Kidney (tissue), 14 donors: Measurements from ENCODE around the gene DDX54. TPM values are rescaled to one million over a fixed set of nuclear protein-coding genes. Genes with fewer than 3 reads are reported as not detected.
A peak's percentile ranks its signal among the peaks of the same experiment; 100 is the strongest.

Source experiments
- DNase-seq, 5 donors: peaks; one replicate each; pipeline ENCODE4 v3.0.0-alpha.2; 2013 to 2020
- FAIRE-seq: peaks from 2 replicates; lab custom pipeline; 2012; peaks lifted over from hg19 to GRCh38; lab: Jason Lieb, UNC
- H3K27ac ChIP-seq, 2 donors: one replicate each; pipeline ENCODE4 v1.7.0; 2013; ENCODE audit warnings: low read depth in 2 of 2, low read length in 2 of 2, inconsistent platforms in 1 of 2
- H3K27me3 ChIP-seq: one replicate; pipeline ENCODE4 v1.7.1; 2013; ENCODE audit warnings: low read length, inconsistent platforms; ENCODE audit not compliant: control insufficient read depth, insufficient read depth
- H3K36me3 ChIP-seq, 3 donors: one replicate each; pipeline versions ENCODE4 v1.7.0 to v1.7.1; 2013; ENCODE audit warnings: low read length in 3 of 3, control low read depth in 1 of 3, inconsistent platforms in 1 of 3; ENCODE audit not compliant: insufficient read depth in 3 of 3, control insufficient read depth in 2 of 3
- H3K4me1 ChIP-seq, 3 donors: one replicate each; pipeline versions ENCODE4 v1.7.0 to v1.7.1; 2013; ENCODE audit warnings: low read length in 3 of 3, inconsistent platforms in 1 of 3, low read depth in 1 of 3; ENCODE audit not compliant: control insufficient read depth in 2 of 3, insufficient read depth in 2 of 3
- H3K4me3 ChIP-seq, 3 donors: one replicate each; pipeline versions ENCODE4 v1.7.0 to v1.8.1; 2013; ENCODE audit warnings: low read length in 3 of 3, control low read depth in 1 of 3, inconsistent platforms in 1 of 3
- H3K9ac ChIP-seq, 3 donors: one replicate each; pipeline versions ENCODE4 v1.7.0 to v1.7.1; 2013; ENCODE audit warnings: low read length in 3 of 3, control low read depth in 1 of 3, inconsistent platforms in 1 of 3
- H3K9me3 ChIP-seq, 3 donors: one replicate each; pipeline versions ENCODE4 v1.7.0 to v1.7.1; 2013; ENCODE audit warnings: low read length in 3 of 3, control low read depth in 1 of 3, inconsistent platforms in 1 of 3; ENCODE audit not compliant: control insufficient read depth in 2 of 3, insufficient read depth in 1 of 3
- CTCF ChIP-seq: IDR thresholded peaks from 3 replicates; pipeline ENCODE4 v1.5.1; 2012; ENCODE audit warnings: mild to moderate bottlenecking, moderate library complexity, borderline replicate concordance; ENCODE audit not compliant: insufficient read depth; ENCODE audit errors: extremely low read depth
- intact Hi-C: fragments of 100-400 bp; cut with DNase I; formaldehyde crosslinking; loops from one replicate; pipeline ENCODE4 v1.11.1; 2022
- polyA plus RNA-seq: library from polyadenylated mRNA; stranded (reverse); fragments of 350-450 nt; fragmentation: Illumina TruSeq; extraction: RNeasy Lipid Tissue Mini Kit (QIAGEN cat#74804); gene quantifications from one replicate; pipeline ENCODE4 v1.2.3, GENCODE V29; 2014; ENCODE audit warnings: low read depth, low replicate concordance; ENCODE audit not compliant: insufficient read depth
- total RNA-seq: library from RNA; stranded (reverse); fragmentation: NEBNext Ultra II Directional; extraction: Animal tissue kit (Norgen Biotek cat#: 25700); gene quantifications from one replicate; pipeline ENCODE4 v1.2.1, GENCODE V29; 2021
- donor health status: control.
- donor health status: control.
- donor health status: control.
- donor health status: control.
- donor health status: control.
- donor health status: DM: yes; HTN: yes; CAD: no.
- donor health status: Normal renal cell carcinoma (clear cell type).

Gene DDX54
- total and polyA plus RNA-seq, 2 donors from 2014 or later, result 55.4 to 62.0 TPM

GRCh38 chr12:113220593-113221180 is 35.4 kb upstream of the DDX54 start:
- no peaks in the 10 kb centered on the region for H3K27me3 ChIP-seq
- FAIRE-seq, result no peak

GRCh38 chr12:113216027-113216426 is 30.7 kb upstream of the DDX54 start:
- intact Hi-C loops, result no loop called here
- no peak overlapping the region for H3K27ac ChIP-seq
- H3K4me3 ChIP-seq, result no peak overlapping the region
- H3K27me3 ChIP-seq, result no peaks in the 10 kb centered on the region
- H3K9me3 ChIP-seq, result no peaks in the 10 kb centered on the region
- no peaks in the 10 kb centered on the region for H3K36me3 ChIP-seq
- H3K9ac ChIP-seq, result no peak overlapping the region
- FAIRE-seq (no peak), DNase-seq (no peak)
- TF ChIP-seq CTCF, result no peak
- peaks cover 0 to 4% (median 0%) of the 10 kb centered on the region in 3 donors for H3K4me1 ChIP-seq

More at GRCh38 chr12:113220593-113221180, 35.4 kb upstream of the DDX54 start:
- no peaks in the 10 kb centered on the region for H3K9me3 ChIP-seq
- H3K27ac ChIP-seq, result peak overlapping the region in 1 of 2 donors; percentile 96
- H3K36me3 ChIP-seq, result no peaks in the 10 kb centered on the region
- peak in 1 of 5 donors; percentile 35 for DNase-seq
- peak overlapping the region; percentile 70 to 94 (median 85) for H3K4me3 ChIP-seq
- no peak for TF ChIP-seq CTCF
- H3K4me1 ChIP-seq, result peaks cover 0 to 12% (median 8%) of the 10 kb centered on the region in 3 donors
- intact Hi-C loops, result no loop called here
- peak overlapping the region; percentile 34 to 89 (median 57) for H3K9ac ChIP-seq

GRCh38 chr12:113214895-113215400 is 29.7 kb upstream of the DDX54 start:
- Histone ChIP-seq H3K27ac (no peak overlapping the region), H3K4me1 (no peaks in the 10 kb centered on the region), H3K9me3 (no peaks in the 10 kb centered on the region), H3K27me3 (no peaks in the 10 kb centered on the region), H3K4me3 (no peak overlapping the region), H3K9ac (no peak overlapping the region), H3K36me3 (no peaks in the 10 kb centered on the region)
- DNase-seq (peak in 1 of 5 donors; percentile 79), FAIRE-seq (no peak)
- no peak for TF ChIP-seq CTCF
- intact Hi-C loops, result no loop called here
